ENCODE data around the gene DLAT. TPM values are rescaled to one million over a fixed set of nuclear protein-coding genes. Genes with fewer than 3 reads are reported as not detected.

DLAT gene
- total RNA-seq, 1 experiment from 2014 or later, result 94.1 TPM

GRCh38 chr11:111981270-111981669 lies 43.9 kb upstream of the DLAT start:
- H3K27ac ChIP-seq (ENCODE audit: low read depth, low read length, poor library complexity, severe bottlenecking), result no peak overlapping the region
- POLR2A ChIA-PET (ENCODE audit: low non-redundant PET), result no interaction called here
- intact Hi-C loops (cut with micrococcal nuclease; ENCODE audit: unreplicated experiment), result loop anchor here (5.0 kb wide), 1 partner anchor 49 kb away; no protein-coding TSS in a partner anchor
- H3K36me3 ChIP-seq (ENCODE audit: insufficient read depth, low read length, poor library complexity, severe bottlenecking), result no peaks in the 10 kb centered on the region
- H3K4me1 ChIP-seq (ENCODE audit: insufficient read depth, low read length, poor library complexity, severe bottlenecking), result peaks cover 23% of the 10 kb centered on the region
- H3K27me3 ChIP-seq (replicated peaks; ENCODE audit: insufficient read depth, low read depth, low read length, poor library complexity), result no peaks in the 10 kb centered on the region
- TF ChIP-seq EZH2 (IDR thresholded peaks at IDR 0.05; ENCODE audit: borderline replicate concordance, low read depth, low read length, poor library complexity, severe bottlenecking), result no peak
- no peak for TF ChIP-seq CTCF (conservative IDR thresholded peaks at IDR 0.05; ENCODE audit: low read depth, low read length)
- BruUV-seq (replicated peaks), result no TSS peak
- no peaks in the 10 kb centered on the region for H3K9me3 ChIP-seq (ENCODE audit: low read depth, low read length, poor library complexity, severe bottlenecking)
- no peak overlapping the region for H3K4me3 ChIP-seq (ENCODE audit: low read depth, low read length, poor library complexity, severe bottlenecking)
- CTCF ChIA-PET, result interaction anchor here (0.5 to 1.4 kb wide), 3 partner anchors 14 to 55 kb away, joined by 3 to 8 read pairs (median 7); no protein-coding TSS in a partner anchor
- DNase-seq (ENCODE audit: low spot score), result no peak

- intact Hi-C loops (cut with micrococcal nuclease; ENCODE audit: unreplicated experiment), result loop anchor here (5.0 kb wide), 1 partner anchor 50 kb away; no protein-coding TSS in a partner anchor
- ChIA-PET CTCF (interaction anchor here (0.5 to 1.4 kb wide), 4 partner anchors 14 to 55 kb away, joined by 3 to 8 read pairs (median 5); no protein-coding TSS in a partner anchor), POLR2A (ENCODE audit: low non-redundant PET) (interaction anchor here (0.6 kb wide), 1 partner anchor 20 kb away, joined by 3 read pairs; no protein-coding TSS in a partner anchor)
- Histone ChIP-seq H3K9me3 (ENCODE audit: low read depth, low read length, poor library complexity, severe bottlenecking) (no peaks in the 10 kb centered on the region), H3K27me3 (replicated peaks; ENCODE audit: insufficient read depth, low read depth, low read length, poor library complexity) (no peaks in the 10 kb centered on the region), H3K4me1 (ENCODE audit: insufficient read depth, low read length, poor library complexity, severe bottlenecking) (peaks cover 23% of the 10 kb centered on the region), H3K27ac (ENCODE audit: low read depth, low read length, poor library complexity, severe bottlenecking) (no peak overlapping the region), H3K36me3 (ENCODE audit: insufficient read depth, low read length, poor library complexity, severe bottlenecking) (no peaks in the 10 kb centered on the region), H3K4me3 (ENCODE audit: low read depth, low read length, poor library complexity, severe bottlenecking) (no peak overlapping the region)
- DNase-seq (ENCODE audit: low spot score), result peak; percentile 26
- no TSS peak for BruUV-seq (replicated peaks)
- TF ChIP-seq EZH2 (IDR thresholded peaks at IDR 0.05; ENCODE audit: borderline replicate concordance, low read depth, low read length, poor library complexity, severe bottlenecking) (no peak), CTCF (conservative IDR thresholded peaks at IDR 0.05; ENCODE audit: low read depth, low read length) (peak; percentile 62)
Measured at GRCh38 chr11:111982019-111982464, 43.2 kb upstream of the DLAT start.

- DNase-seq (ENCODE audit: low spot score), result no peak
- Histone ChIP-seq H3K27ac (ENCODE audit: low read depth, low read length, poor library complexity, severe bottlenecking) (no peak overlapping the region), H3K9me3 (ENCODE audit: low read depth, low read length, poor library complexity, severe bottlenecking) (no peaks in the 10 kb centered on the region), H3K4me1 (ENCODE audit: insufficient read depth, low read length, poor library complexity, severe bottlenecking) (peaks cover 21% of the 10 kb centered on the region), H3K4me3 (ENCODE audit: low read depth, low read length, poor library complexity, severe bottlenecking) (no peak overlapping the region), H3K36me3 (ENCODE audit: insufficient read depth, low read length, poor library complexity, severe bottlenecking) (no peaks in the 10 kb centered on the region), H3K27me3 (replicated peaks; ENCODE audit: insufficient read depth, low read depth, low read length, poor library complexity) (no peaks in the 10 kb centered on the region)
- ChIA-PET POLR2A (ENCODE audit: low non-redundant PET) (interaction anchor here (0.6 kb wide), 1 partner anchor 20 kb away, joined by 3 read pairs; no protein-coding TSS in a partner anchor), CTCF (interaction anchor here (1.0 to 1.4 kb wide), 2 partner anchors 51 to 56 kb away, joined by 3 to 7 read pairs; no protein-coding TSS in a partner anchor)
- intact Hi-C loops (cut with micrococcal nuclease; ENCODE audit: unreplicated experiment), result loop anchor here (5.0 kb wide), 1 partner anchor 50 kb away; no protein-coding TSS in a partner anchor
- BruUV-seq (replicated peaks), result no TSS peak
- no peak for TF ChIP-seq CTCF (conservative IDR thresholded peaks at IDR 0.05; ENCODE audit: low read depth, low read length)
- TF ChIP-seq EZH2 (IDR thresholded peaks at IDR 0.05; ENCODE audit: borderline replicate concordance, low read depth, low read length, poor library complexity, severe bottlenecking), result no peak
Measured at GRCh38 chr11:111982541-111983186, 42.5 kb upstream of the DLAT start.
